Bone marrow (tissue), 2 donors: Measurements from ENCODE around the gene SLC10A2.
A peak's percentile ranks its signal among the peaks of the same experiment; 100 is the strongest.

ENCODE experiments used
- DNase-seq, 2 donors: peaks; one replicate each; lab custom pipeline; 2025; lab: John Stamatoyannopoulos, UW

The SLC10A2 gene

GRCh38 chr13:103046676-103047075 lies 19.5 kb downstream of the SLC10A2 start:
- no peak for DNase-seq

- DNase-seq = no peak
Measured at GRCh38 chr13:103044056-103044455, 22.2 kb downstream of the SLC10A2 start.

DNA sequence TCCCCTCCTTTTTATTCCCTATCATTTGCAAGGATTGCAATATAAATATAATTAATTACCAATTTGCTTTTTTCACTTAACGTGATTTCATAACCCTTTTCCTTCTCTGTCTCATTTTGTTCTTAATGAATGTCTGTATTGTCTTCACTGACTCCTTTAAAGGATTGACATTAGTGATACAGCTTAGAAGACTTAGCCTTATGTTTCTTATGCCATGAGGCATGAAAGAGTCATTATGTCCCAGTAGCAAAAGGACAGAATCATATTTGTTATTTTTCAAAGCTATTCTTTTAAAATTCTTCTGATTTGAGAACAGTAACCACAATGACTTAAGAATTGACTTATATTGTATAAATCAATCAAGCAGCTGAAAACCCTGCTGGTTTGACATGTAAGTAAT lies 26.2 kb downstream of the SLC10A2 start:
- DNase-seq = no peak

- no peak for DNase-seq
Measured at GRCh38 chr13:103039183-103039582, 27.0 kb downstream of the SLC10A2 start.

- DNase-seq = no peak
Measured at GRCh38 chr13:103036268-103036667, 29.9 kb downstream of the SLC10A2 start.

DNA sequence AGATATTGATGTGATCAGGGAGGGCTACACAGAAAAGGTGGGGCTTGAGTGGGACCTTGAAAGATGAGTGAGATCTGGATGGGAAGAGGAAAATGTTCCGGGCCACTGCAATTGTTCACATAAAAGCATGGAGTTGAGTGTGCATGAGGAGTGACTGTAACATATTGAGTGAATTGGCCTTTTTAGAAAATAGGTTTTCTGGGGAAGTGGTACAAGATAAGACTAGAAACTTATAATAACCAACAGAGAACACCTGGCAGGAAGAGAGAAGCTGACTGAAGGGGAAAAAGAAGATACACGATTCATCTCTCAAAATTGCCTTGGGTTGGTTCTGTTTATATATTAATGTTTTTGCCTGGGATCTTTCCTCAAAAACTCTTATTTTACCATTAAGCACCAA lies 32.2 kb downstream of the SLC10A2 start:
- no peak for DNase-seq

DNA sequence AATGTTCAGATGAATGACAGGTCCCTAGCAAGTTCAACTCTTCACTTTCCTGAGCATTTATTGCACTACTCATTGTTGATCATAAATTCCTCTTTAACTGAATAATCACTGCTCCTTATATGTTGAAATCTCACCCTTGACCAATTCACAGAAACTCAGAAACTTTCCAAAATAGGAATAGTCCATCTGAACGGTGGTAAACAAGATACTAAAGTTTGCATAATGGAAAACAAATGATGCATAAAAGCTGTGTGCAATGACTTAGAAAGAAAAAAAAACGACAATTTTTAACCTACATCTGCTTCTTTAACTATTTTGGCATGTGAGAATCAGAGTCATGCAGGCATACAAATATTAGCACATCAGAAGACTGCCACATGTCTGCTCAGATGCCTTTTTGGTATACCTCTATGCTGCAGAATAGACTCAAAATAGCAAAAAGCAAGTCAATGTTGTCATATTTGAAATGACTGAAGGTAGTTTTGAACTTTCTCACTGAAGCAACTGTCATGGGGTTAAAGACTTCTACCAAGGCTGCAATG lies 34.8 kb downstream of the SLC10A2 start:
- DNase-seq = no peak

GRCh38 chr13:103030776-103031175 lies 35.4 kb downstream of the SLC10A2 start:
- DNase-seq = no peak

GRCh38 chr13:103029798-103030197 lies 36.4 kb downstream of the SLC10A2 start:
- DNase-seq = no peak

- no peak for DNase-seq
Measured at GRCh38 chr13:103022336-103022735, 43.9 kb downstream of the SLC10A2 start.

GRCh38 chr13:103018556-103018955 lies 47.7 kb downstream of the SLC10A2 start:
- no peak for DNase-seq

- DNase-seq = no peak
Measured at GRCh38 chr13:103012646-103013045, 53.6 kb downstream of the SLC10A2 start.

DNA sequence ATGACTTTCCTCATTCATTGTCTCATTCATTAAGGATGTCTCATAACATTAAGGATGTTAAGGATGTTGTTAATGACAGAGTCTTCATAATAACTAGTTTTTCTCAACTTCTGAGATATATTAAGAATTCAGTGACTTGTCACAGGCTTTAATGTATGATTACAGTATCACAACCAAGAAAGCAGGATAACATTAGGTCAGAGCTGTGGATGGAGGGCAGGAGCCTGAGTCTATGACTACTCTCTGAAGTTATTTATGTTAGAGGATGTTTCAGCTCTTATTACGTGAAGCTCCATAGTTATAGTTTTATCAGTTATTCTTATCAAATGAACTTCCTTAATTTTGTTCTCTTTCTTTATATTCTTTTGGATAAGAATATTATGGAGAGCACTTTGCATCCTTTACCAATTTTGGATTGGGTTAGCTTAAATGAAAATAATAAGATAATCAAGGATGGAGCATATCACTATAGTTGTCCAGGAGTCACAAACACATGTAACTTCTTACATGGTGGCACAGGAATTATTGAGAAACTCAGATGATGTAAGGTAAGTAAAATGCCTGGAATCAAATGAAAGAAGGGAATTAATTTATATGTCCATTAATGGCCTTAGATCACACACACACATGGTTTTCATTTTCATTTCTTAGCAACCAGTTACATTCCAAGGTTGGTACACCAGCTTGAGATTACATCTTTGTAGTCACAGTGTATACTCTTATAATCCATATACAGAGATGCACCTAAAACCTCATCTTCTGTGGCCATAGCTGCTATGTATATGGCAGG lies 57.0 kb downstream of the SLC10A2 start:
- DNase-seq = no peak

DNA sequence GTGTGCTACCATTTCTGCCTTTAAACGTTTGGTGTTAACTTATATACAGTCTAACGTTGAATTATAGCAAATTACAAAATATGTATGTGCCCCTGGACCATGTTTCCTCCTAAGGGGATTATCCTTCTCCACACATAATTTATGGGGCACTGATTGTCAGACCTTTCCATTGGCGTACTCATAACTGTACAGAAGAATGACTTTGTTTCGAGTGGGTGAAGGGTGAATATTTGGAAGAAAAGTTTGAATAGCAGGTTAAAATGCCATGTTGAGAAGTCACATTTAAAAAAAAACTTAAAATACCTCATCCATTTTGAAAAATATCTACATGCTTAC lies 58.8 kb downstream of the SLC10A2 start:
- no peak for DNase-seq

GRCh38 chr13:103006641-103007426 lies 59.4 kb downstream of the SLC10A2 start:
- DNase-seq = no peak

DNA sequence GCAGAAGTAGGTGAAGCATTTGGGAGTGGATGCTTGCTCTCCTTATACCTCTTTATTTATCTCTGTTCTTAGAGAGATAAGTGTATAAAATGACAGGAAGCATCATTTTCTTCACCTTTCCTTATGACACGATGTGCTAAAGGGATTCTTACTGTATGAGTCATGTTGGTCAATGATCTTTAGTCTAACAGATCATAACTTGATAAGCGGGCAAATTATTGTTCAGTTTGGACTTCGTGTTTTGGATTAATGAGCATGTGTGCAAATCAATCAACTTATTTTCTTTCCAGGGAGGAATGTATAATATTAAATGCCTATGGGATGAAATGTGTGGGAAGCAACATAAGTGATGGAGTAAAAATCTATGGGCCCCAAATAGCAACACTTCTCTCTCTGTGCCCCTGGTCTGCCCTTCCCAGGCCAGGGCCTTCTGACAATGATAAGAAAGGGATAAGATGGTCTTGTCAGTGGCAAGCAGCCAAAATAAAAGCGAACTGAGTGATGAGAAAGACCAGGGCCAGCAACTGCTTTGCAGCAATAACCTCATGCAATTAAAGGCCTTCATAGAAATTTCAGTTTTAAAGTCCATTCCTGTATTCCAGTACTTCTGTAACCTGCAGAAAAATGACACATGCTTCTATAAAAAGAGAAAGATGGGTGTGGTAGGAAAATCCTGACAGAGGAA lies 61.4 kb downstream of the SLC10A2 start:
- no peak for DNase-seq

GRCh38 chr13:103003631-103004030 lies 62.6 kb downstream of the SLC10A2 start:
- no peak for DNase-seq

- DNase-seq = no peak
Measured at GRCh38 chr13:103002279-103002678, 63.9 kb downstream of the SLC10A2 start.

GRCh38 chr13:103000157-103000556 lies 66.1 kb downstream of the SLC10A2 start:
- no peak for DNase-seq

GRCh38 chr13:102999499-102999898 lies 66.7 kb downstream of the SLC10A2 start:
- peak in 1 of 2 donors; percentile 5 for DNase-seq
